ENCODE measurements around the gene C12orf42.

DNA sequence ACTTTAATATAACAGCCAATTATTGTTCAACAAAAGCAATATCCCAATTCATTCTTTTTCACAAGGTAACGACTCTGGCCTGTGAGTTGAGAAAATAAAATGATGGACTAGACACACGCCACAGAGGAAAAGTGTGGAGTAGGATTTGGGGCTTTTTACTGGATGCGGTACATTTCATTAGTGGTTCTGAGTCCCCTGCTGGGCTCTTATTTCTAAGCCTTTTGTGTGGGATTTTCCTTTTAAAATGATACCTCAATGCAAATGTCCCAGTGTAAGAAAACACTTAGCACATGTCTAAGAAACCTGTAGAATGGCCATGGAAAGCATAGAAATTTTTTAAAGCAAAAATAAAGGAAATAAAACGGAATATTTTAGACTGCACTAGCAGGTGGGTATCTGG is 73.4 kb downstream of the C12orf42 start:
- TF ChIP-seq YY1 (IDR thresholded peaks at IDR 0.05; ENCODE audit: insufficient read depth, insufficient read length) (no peak), SUZ12 (IDR thresholded peaks at IDR 0.05; ENCODE audit: extremely low read depth, insufficient read depth, insufficient read length) (no peak)
